ENCODE data around the gene SPACA5. TPM values are rescaled to one million over a fixed set of nuclear protein-coding genes. Genes with fewer than 3 reads are reported as not detected.
"Not testable (repeated sequence)": the region's sequence is repeated elsewhere in the genome, so short reads cannot be mapped to it uniquely, and the experiment has no call there.

SPACA5 gene
- total and polyA plus RNA-seq, 2 experiments from 2014 or later, result not detected

DNA sequence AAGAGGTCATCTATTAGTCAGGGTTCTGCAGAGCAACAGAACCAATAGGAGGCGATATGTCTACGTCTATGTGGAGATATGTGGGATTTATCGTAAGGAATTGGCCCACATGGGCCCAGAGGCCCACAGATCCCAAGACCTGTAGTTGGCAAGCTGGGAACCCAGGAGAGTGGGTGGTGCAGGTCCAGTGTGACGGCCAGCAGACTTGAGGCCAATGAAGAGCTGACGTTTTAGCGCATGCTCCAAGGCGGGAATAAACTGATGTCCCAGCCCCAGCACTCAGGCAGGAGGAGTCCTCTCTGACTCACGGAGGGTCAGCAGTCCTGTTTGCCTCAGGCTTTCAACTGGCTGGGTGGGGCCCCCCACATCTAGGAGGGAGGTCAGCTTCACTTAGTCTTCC lies 21.3 kb downstream of the SPACA5 start:
- TF ChIP-seq EZH2phosphoT487 (IDR thresholded peaks at IDR 0.05; ENCODE audit: insufficient read depth, low read depth) (no peak), EZH2 (IDR thresholded peaks at IDR 0.05; ENCODE audit: insufficient read depth, poor library complexity, severe bottlenecking) (no peak)
- H3K9me3 ChIP-seq (ENCODE audit: low read depth), result no peaks in the 10 kb centered on the region
- H3K36me3 ChIP-seq (ENCODE audit: low read depth), result no peaks in the 10 kb centered on the region
- H3K27ac ChIP-seq, result no peak overlapping the region
- WGBS, 2 experiments (ENCODE audit: low coverage in 1 of 2, low lambda C conversion rate in 2 of 2, missing lambda C conversion rate in 2 of 2), result 75 to 85% methylated on average over 5 to 8 of the region's 8 CpGs
- H3K27me3 ChIP-seq (replicated peaks; ENCODE audit: insufficient read depth), result no peaks in the 10 kb centered on the region
- no peak overlapping the region for H3K4me3 ChIP-seq
- no peaks in the 10 kb centered on the region for H3K79me2 ChIP-seq (ENCODE audit: insufficient read depth)
- in situ Hi-C loops (cut with MboI), result loop anchor here (25.0 kb wide), 1 partner anchor 491 kb away; no protein-coding TSS in a partner anchor
- no peak for DNase-seq
- H3K4me1 ChIP-seq (ENCODE audit: insufficient read depth), result no peaks in the 10 kb centered on the region
- H3F3A ChIP-seq (ENCODE audit: insufficient read depth), result no peaks in the 10 kb centered on the region
- H3K4me2 ChIP-seq (ENCODE audit: unreplicated experiment), result no peak overlapping the region
- no peak overlapping the region for H3K9ac ChIP-seq
- no peaks in the 10 kb centered on the region for H4K20me1 ChIP-seq (ENCODE audit: insufficient read depth)
- no peaks in the 10 kb centered on the region for H3K9me2 ChIP-seq (ENCODE audit: insufficient read depth)
- H2AFZ ChIP-seq, result no peak overlapping the region

GRCh38 chrX:48030237-48030636 lies 23.4 kb downstream of the SPACA5 start:
- in situ Hi-C loops (cut with MboI), result loop anchor here (25.0 kb wide), 1 partner anchor 493 kb away; no protein-coding TSS in a partner anchor
- H3K79me2 ChIP-seq (ENCODE audit: insufficient read depth), result no peaks in the 10 kb centered on the region
- no peak for TF ChIP-seq EZH2 (IDR thresholded peaks at IDR 0.05; ENCODE audit: insufficient read depth, poor library complexity, severe bottlenecking)
- no peak for TF ChIP-seq EZH2phosphoT487 (IDR thresholded peaks at IDR 0.05; ENCODE audit: insufficient read depth, low read depth)
- no peak overlapping the region for H3K4me2 ChIP-seq (ENCODE audit: unreplicated experiment)
- H4K20me1 ChIP-seq (ENCODE audit: insufficient read depth), result no peaks in the 10 kb centered on the region
- H2AFZ ChIP-seq, result no peak overlapping the region
- H3K9me3 ChIP-seq (ENCODE audit: low read depth), result no peaks in the 10 kb centered on the region
- no peak overlapping the region for H3K27ac ChIP-seq
- H3K4me1 ChIP-seq (ENCODE audit: insufficient read depth), result no peaks in the 10 kb centered on the region
- H3K36me3 ChIP-seq (ENCODE audit: low read depth), result no peaks in the 10 kb centered on the region
- no peak overlapping the region for H3K4me3 ChIP-seq
- WGBS, 2 experiments (ENCODE audit: low coverage in 1 of 2, low lambda C conversion rate in 2 of 2, missing lambda C conversion rate in 2 of 2), result 74 to 76% methylated on average over 5 to 7 of the region's 10 CpGs
- no peaks in the 10 kb centered on the region for H3K27me3 ChIP-seq (replicated peaks; ENCODE audit: insufficient read depth)
- no peaks in the 10 kb centered on the region for H3F3A ChIP-seq (ENCODE audit: insufficient read depth)
- no peak overlapping the region for H3K9ac ChIP-seq
- DNase-seq, result no peak
- H3K9me2 ChIP-seq (ENCODE audit: insufficient read depth), result no peaks in the 10 kb centered on the region

- H3K4me1 ChIP-seq (ENCODE audit: insufficient read depth); H3K27ac ChIP-seq; H3K36me3 ChIP-seq (ENCODE audit: low read depth); H3K4me2 ChIP-seq (ENCODE audit: unreplicated experiment); H4K20me1 ChIP-seq (ENCODE audit: insufficient read depth); H3F3A ChIP-seq (ENCODE audit: insufficient read depth); H3K27me3 ChIP-seq (replicated peaks; ENCODE audit: insufficient read depth); DNase-seq; H3K9me3 ChIP-seq (ENCODE audit: low read depth); H3K79me2 ChIP-seq (ENCODE audit: insufficient read depth); H3K4me3 ChIP-seq; H3K9ac ChIP-seq; H2AFZ ChIP-seq; H3K9me2 ChIP-seq (ENCODE audit: insufficient read depth): not testable (repeated sequence)
- 77 to 79% methylated on average over 8 to 10 of the region's 10 CpGs for whole genome bisulfite sequencing, 2 experiments (ENCODE audit: low coverage in 1 of 2, low lambda C conversion rate in 2 of 2, missing lambda C conversion rate in 2 of 2)
- in situ Hi-C loops (cut with MboI), result loop anchor here (25.0 kb wide), 1 partner anchor 493 kb away; no protein-coding TSS in a partner anchor
These were observed 23.9 kb downstream of the SPACA5 start for GRCh38 chrX:48030641-48031173.

GRCh38 chrX:48035891-48036290 lies 29.1 kb downstream of the SPACA5 start:
- TF ChIP-seq EZH2phosphoT487 (IDR thresholded peaks at IDR 0.05; ENCODE audit: insufficient read depth, low read depth), result no peak
- Histone ChIP-seq H3K4me3 (no peak overlapping the region), H3K9me3 (ENCODE audit: low read depth) (no peaks in the 10 kb centered on the region), H3K4me1 (ENCODE audit: insufficient read depth) (no peaks in the 10 kb centered on the region), H3K27ac (no peak overlapping the region), H2AFZ (no peak overlapping the region), H3K9ac (no peak overlapping the region), H4K20me1 (ENCODE audit: insufficient read depth) (no peaks in the 10 kb centered on the region), H3K9me2 (ENCODE audit: insufficient read depth) (no peaks in the 10 kb centered on the region), H3K27me3 (replicated peaks; ENCODE audit: insufficient read depth) (no peaks in the 10 kb centered on the region), H3K79me2 (ENCODE audit: insufficient read depth) (no peaks in the 10 kb centered on the region), H3K36me3 (ENCODE audit: low read depth) (no peaks in the 10 kb centered on the region), H3F3A (ENCODE audit: insufficient read depth) (no peaks in the 10 kb centered on the region), H3K4me2 (ENCODE audit: unreplicated experiment) (no peak overlapping the region)
- WGBS, 2 experiments (ENCODE audit: low coverage in 1 of 2, low lambda C conversion rate in 2 of 2, missing lambda C conversion rate in 2 of 2), result 44 to 50% methylated on average over 4 of the region's 4 CpGs
- in situ Hi-C loops (cut with MboI), result loop anchor here (25.0 kb wide), 1 partner anchor 499 kb away; no protein-coding TSS in a partner anchor
- no peak for DNase-seq

GRCh38 chrX:48043056-48043455 lies 36.3 kb downstream of the SPACA5 start:
- no peaks in the 10 kb centered on the region for H3K79me2 ChIP-seq (ENCODE audit: insufficient read depth)
- H3K9me3 ChIP-seq (ENCODE audit: low read depth), result no peaks in the 10 kb centered on the region
- no peak overlapping the region for H3K4me2 ChIP-seq (ENCODE audit: unreplicated experiment)
- H3K36me3 ChIP-seq (ENCODE audit: low read depth), result no peaks in the 10 kb centered on the region
- no peaks in the 10 kb centered on the region for H3K27me3 ChIP-seq (replicated peaks; ENCODE audit: insufficient read depth)
- no peak overlapping the region for H3K9ac ChIP-seq
- H4K20me1 ChIP-seq (ENCODE audit: insufficient read depth), result no peaks in the 10 kb centered on the region
- in situ Hi-C loops (cut with MboI), result loop anchor here (25.0 kb wide), 1 partner anchor 506 kb away; no protein-coding TSS in a partner anchor
- WGBS, 2 experiments (ENCODE audit: low coverage in 1 of 2, low lambda C conversion rate in 2 of 2, missing lambda C conversion rate in 2 of 2), result 81 to 88% methylated on average over 4 of the region's 4 CpGs
- no peak overlapping the region for H3K27ac ChIP-seq
- no peak for TF ChIP-seq EZH2phosphoT487 (IDR thresholded peaks at IDR 0.05; ENCODE audit: insufficient read depth, low read depth)
- no peak for TF ChIP-seq EZH2 (IDR thresholded peaks at IDR 0.05; ENCODE audit: insufficient read depth, poor library complexity, severe bottlenecking)
- H3F3A ChIP-seq (ENCODE audit: insufficient read depth), result peaks cover 12% of the 10 kb centered on the region; the same call in 1 of the 2 replicates
- no peaks in the 10 kb centered on the region for H3K9me2 ChIP-seq (ENCODE audit: insufficient read depth)
- peaks cover 5% of the 10 kb centered on the region for H3K4me1 ChIP-seq (ENCODE audit: insufficient read depth)
- no peak overlapping the region for H3K4me3 ChIP-seq
- no peak for DNase-seq
- H2AFZ ChIP-seq, result no peak overlapping the region
